H4 (cell line): ENCODE measurements around the gene ADARB2. TPM values are rescaled to one million over a fixed set of nuclear protein-coding genes. Genes with fewer than 3 reads are reported as not detected.

ENCODE experiments used
- DNase-seq: peaks from one replicate; pipeline ENCODE4 v3.0.0-alpha.2; 2015; ENCODE audit warnings: low spot score
- total RNA-seq: library from RNA; depleted of rRNA; stranded (reverse); fragments of >200 nt; shearing (Covaris generic); gene quantifications from 2 replicates; pipeline ENCODE4 v1.2.3, GENCODE V29; 2014

The ADARB2 gene
- total RNA-seq, 1 experiment from 2014 or later: 0.21 TPM

- no peak for DNase-seq
These were observed 74.1 kb downstream of the ADARB2 start for GRCh38 chr10:1663226-1663625.

DNA sequence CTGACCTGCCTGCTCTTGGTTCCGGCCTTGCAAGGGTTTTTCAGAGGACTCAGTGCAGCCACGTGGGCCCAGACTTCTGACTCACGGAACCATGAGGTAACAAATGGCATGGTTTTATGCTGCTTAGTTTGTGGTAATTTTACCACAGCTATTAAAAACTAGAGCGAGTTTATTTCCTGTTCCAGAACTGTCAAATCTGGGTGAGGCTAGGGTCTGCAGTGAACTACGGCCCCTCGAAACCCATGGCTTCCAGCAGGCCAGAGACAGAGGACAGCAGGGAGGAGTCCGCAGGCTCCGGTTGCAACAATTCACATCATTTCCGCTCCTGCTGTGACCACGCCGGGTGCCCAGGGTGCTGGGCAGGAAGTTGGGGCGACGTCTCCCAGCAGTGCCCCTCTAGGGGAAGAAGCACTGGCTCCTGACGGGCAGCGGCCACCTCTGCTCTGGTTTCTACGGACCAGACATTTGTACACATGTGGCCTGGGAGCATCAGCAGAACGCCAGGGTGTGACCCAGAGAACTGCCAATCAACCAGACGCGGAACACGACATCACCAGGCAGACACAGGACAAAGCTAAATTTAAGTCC, 74.8 kb downstream of the ADARB2 start:
- no peak for DNase-seq

- DNase-seq: no peak
These were observed 75.4 kb downstream of the ADARB2 start for GRCh38 chr10:1661859-1662437.

DNA sequence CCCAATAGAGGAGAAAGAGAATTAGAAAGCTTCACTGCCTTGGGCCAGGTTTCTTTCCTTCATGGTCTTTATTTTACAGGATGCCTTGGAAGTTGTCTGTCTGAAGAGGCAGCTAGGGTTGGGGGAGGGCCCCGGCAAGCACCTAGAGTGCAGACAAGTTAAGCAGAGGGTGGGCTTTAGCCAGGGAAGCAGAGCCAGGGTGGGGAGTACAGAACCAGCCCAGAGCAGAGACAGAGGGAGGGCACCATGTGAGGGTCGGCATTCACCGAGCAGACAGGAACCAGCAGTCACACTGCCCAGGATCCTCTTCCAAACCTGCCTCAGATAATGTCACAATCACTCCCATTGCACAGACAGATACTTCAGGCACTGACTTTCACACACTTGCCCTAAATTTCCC, 75.9 kb downstream of the ADARB2 start:
- DNase-seq: no peak

DNA sequence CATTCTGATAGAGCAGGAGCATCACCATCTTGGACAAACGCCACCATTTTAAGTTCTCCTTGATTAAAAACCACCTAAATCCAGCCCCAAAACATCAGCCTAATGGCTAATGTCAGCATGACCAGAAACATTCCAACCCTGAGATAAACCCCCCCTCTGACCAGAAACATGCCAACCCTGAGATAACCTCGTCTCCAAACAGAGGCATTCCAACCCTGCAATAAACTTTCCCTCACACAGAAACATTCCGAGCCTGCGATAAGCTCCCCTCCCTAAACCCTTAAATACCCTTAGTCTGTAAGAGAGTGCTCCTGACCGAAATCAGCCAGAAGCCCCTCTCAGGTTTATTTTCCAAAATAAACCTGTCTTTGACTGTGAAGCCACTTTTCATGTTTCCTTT, 76.5 kb downstream of the ADARB2 start:
- DNase-seq: no peak

DNA sequence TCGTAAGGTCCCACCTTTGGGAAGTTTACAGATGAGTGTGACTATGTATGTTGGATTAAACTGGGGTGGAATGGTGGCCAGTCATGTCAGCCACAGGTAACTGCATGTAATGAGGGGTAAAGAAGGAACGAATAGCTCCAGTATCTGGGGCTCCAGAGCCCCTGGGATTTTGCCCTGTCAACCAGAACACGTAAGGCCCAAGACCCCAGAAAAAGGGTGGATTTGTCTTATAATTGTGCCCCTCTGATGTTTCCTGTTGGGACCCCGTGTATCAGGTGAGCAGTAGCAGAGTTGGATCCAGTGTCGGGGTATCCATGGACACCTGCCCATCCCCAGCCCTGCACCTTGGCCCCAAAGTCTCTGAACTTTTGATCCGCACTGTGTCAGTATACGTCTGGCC, 76.9 kb downstream of the ADARB2 start:
- no peak for DNase-seq

DNA sequence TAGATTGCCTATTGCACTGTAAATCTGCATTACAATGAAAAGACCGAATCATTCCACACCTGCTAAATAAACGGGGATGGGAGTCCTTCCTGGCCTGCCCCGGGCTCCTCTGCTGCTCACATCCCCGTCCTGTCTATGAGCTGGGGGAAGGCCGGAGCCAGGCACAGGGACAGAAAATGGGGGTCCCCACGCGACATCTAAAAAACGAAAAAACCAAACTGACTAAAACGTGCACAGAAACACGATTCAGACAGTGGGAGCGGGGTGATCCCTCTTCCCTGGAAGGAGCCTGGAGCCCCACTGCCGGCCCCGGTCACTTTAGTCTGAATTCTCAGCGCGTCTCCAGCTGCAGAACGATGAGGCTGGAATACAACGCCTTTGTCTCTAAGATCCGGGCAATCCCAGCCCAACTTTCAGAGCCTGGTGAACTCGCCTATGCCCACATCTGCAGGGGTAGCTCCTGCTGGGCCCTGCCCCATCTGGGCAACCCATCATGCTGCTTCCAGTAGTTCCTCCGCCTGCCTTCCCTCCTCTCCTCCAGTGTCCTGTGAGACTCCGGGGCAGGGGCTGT, 78.0 kb downstream of the ADARB2 start:
- no peak for DNase-seq

- no peak for DNase-seq
These were observed 78.7 kb downstream of the ADARB2 start for GRCh38 chr10:1658658-1659057.

DNA sequence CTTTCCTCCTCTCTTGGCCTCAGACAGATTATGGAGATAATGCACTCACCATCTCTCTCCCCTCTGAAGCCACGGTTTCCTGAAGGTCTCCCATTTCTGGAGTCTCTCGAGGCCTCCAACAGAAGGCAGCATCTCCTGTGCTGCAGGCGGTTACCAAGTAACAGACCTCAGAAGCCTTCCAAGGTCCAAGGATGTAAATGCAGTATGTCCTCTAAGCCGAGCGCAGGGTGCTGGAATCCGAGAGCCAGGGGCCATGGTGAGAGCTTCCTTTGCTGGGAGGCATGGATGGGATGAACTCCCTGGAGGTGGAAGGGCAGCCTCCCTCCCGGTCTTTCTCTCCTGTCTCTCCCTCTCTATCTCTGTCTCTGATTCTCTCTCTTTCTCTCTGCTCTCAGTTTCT, 79.8 kb downstream of the ADARB2 start:
- DNase-seq: no peak

DNA sequence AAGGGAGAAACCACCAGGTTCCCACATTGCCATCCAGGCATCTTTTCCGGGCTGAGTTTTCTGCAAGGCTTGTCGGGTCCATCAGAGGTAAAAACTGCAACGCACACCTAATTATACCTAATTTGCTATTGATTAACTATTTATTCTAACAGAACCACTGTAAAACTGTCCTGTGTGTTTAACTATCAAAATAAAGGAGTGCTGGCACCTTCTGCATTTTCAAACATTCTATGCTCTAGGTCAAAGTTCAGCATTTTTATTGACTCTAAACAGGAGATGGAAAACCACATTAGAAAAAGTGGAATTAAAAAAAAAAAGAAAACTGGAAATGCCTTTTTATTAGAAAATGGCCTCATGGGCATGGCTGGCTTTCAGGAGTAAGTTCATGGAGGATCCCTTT, 82.0 kb downstream of the ADARB2 start:
- no peak for DNase-seq

GRCh38 chr10:1654811-1655356, 82.4 kb downstream of the ADARB2 start:
- DNase-seq: no peak

- no peak for DNase-seq
These were observed 83.1 kb downstream of the ADARB2 start for GRCh38 chr10:1654247-1654646.

DNA sequence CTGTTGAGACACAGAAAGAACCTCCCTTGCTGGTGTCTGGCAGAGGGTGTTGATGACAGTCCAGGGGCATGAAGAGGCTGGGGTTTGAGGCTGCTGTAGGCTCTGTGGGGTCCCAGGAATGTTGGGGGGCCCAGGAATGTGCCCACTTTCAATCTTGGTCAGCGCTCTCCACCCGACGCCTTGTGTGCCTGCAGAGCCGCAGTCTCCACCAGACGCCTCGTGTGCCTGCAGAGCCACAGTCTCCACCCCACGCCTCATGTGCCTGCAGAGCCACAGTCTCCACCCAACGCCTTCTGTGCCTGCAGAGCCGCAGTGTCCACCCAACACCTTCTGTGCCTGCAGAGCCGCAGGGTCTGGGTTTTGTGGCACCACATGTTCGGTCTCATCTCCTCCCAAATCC, 84.0 kb downstream of the ADARB2 start:
- no peak for DNase-seq

DNA sequence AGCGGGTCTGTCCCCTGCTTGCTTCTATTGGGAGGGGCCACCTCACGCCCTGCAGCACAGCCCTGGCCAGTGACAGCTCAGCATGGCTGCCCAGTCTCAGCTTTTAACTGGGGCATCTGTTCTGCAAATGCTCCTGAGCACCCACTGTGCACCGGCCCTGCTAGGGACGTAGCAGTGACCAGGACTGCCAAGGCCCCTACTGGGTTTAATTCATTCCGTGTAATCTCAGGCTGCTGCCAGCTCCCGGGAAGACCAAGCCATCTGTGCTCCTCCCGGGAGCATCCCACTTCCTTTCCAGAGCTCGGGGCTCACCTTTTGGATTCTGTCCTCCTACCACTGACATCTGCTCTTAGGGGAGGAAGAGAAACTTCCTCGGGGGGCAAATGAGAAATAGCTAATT, 85.2 kb downstream of the ADARB2 start:
- no peak for DNase-seq

DNA sequence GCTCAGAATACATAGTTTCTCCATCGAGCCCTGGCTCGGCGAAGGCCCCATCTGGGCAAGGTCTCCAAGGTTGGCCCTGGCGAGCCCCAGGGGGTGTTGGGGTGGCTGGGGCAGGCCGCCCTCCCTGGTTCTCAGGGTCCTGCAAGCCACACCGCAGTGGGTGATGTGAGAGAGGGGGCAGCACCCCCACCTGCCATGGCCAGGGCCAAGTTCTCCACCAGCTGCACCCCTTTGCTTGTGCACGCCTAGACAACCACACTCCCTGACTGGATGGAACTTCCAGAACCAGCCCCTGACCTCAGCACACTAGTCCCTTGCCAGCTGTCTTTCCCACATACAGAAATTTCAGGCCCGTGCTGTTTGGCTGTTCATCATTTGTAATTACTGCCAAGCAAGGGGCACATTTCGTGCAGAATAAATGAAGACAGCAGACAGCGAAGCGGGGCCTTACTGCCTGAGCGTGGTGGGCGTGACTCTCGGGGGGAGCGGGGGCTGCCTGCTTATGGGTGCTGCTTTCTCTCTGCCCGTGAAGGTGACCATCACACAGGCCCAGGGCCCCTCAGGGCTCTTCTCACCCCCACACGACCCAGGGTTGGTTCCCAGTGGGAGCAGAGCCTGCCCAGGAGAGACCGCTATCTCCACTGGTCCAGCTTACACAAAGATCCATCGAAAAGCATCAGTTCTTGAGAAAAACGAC, 85.9 kb downstream of the ADARB2 start:
- no peak for DNase-seq

- DNase-seq: no peak
These were observed 86.6 kb downstream of the ADARB2 start for GRCh38 chr10:1650542-1651269.

DNA sequence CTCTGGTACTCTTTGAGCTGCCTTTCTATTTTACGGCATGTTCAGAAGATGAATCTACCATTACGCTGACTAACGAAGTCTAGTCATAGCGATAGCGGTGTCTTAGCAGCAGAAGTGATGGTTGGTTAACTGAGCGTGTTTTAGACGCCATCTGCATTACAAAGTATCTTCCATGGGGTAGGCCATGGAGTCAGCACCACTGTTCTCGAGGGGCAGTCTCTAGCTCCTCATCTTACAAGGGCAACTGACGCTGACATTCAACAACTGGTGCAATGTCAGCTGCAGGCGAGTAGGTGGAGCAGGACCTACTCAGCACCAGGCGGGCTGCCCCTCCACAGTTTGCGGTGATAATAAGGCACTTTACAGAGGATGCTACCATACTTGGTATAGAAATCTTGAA, 88.7 kb downstream of the ADARB2 start:
- DNase-seq: no peak

GRCh38 chr10:1646332-1646731, 91.0 kb downstream of the ADARB2 start:
- DNase-seq: no peak

GRCh38 chr10:1645896-1646295, 91.4 kb downstream of the ADARB2 start:
- DNase-seq: no peak

DNA sequence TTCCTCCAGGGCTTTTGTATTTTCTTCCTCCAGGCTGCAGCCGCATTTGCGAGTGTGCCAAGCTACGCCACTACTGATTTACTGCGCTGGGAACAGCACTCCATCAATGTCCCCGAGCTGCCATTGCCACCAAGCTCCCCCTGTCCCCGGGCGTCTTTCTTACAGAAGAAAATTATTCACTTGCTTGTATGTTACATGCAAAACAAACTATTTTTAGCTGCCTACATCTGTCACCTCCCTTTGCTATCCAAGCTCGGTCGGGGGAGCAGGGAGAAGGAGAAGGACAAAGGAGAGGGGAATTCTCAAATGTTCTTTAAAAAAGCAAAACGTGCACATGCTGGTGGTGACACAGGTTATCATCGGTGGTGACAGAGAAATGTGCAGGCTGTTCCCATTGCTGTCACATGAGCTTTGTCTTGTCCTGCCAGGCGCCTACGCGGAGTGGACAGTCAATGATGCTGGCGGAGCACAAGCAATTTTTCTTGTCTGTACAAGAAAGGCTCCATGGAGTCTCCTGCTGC, 93.1 kb downstream of the ADARB2 start:
- DNase-seq: no peak

- no peak for DNase-seq
These were observed 93.5 kb downstream of the ADARB2 start for GRCh38 chr10:1643908-1644179.
